Measurements from ENCODE around the gene CMC2.

CMC2 gene

DNA sequence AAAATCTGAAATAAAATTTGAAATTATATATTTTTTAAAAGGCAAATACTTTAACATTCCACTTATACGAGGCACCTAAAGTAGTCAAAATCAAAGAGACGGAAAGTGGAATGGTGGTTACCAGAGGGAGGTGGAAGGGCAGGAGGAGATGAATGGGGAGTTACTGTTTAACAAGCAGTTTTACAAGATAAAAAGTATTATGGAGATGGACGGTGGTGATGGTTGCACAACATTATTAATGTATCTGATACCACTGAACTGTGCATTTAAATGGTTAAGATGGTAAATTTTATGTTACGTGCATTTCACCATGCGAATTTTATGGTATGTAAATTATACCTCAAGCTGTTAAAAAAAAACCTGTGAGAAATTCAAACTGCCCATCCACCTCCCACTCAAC lies 5.4 kb downstream of the CMC2 start:
- DNase-seq, result no peak

DNA sequence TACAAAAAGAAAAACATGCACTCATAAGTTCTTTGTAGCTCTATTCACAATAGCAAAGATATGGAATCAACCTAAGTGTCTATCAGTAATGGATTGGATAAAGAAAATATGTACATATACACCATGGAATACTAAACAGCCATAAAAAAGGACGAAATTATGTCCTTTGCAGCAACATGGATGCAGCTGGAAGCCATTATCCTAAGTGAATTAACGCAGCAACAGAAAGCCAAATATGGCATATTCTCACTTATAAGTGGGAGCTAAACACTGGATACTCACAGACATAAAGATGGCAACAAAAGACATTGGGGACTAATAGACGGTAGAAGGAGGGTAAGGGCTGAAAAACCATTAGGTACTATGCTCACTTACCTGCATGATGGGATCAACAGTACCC lies 5.8 kb downstream of the CMC2 start:
- no peak for DNase-seq

DNA sequence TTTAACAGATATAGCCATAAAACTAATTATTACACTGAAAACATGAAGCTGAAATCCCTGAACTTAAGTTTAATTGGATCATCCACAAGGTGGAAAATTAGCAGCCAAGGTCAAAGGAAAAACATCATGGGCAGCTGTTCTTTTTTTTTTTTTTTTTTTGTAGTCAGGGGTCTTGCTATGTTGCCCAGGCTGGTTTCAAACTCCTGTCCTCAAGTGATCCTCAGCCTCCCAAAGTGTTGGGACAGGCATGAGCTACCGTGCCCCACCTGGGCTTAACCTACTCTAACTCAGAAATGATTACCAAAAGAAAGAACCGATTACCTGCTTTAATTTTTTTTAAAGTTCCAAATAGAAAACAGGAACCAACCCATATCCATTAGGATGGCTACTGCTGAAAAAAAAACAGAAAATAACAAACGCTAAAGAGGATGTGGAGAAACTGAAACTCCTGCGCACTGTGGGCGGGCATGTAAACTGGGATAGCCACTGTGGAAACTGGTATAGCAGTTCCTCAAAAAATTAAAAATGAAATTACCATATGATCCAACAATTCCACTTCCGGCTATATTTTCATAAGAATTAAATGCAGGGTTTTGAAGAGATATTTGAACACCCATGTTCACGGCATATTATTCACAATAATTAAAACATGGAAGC lies 8.6 kb downstream of the CMC2 start:
- DNase-seq, result peak; percentile 82 to 86 (median 84)

DNA sequence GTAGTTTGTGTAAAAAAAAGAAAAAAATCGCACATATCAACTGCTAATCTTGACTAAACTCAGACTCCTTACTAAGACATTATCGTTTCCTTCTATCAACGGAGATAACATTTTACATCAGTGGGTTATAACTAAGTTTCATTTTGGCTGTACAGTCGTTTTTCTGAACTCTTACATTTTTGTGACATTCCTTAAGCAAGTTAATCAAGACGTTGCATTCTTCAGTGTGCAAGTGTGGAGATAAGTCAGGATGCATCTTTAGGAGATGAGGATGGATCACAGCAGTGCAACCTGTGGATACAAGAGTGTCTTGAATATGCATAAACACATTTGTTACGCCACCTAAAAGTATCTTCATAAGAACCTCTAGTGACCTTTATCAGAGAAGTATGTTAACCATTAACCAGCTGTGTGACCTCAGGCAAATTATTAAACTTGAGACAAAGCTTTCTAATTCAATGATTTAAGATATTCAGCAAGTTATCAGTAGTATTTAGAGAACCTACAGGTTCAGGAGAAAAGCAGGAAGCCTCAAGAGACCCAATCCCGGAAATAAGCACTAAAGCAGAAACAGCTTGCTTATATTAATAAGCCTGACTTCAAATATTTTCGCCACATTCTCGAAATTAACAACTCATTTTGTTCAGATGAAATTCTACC lies 9.4 kb downstream of the CMC2 start:
- DNase-seq, result peak; percentile 18 to 32 (median 32)

DNA sequence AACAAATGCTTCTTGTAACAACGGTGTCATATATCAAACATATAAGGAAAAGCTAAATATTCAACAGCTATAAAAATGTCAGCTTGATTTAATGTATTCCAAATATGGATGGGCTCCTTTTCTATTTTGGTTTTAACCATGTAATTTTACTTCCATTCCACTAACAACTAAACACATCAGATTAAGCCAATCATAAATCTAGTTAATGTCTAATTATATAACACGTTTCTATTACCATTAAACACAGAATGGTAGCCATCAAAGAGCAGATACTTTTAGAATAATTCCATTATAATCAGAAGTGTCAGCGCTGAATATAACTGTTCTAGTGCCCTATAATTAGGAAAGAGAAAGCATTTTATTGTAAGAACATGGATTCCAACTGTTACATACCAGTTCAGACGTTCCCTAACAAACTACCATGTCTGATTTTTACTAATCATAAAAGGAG lies 10.0 kb downstream of the CMC2 start:
- DNase-seq, result no peak

DNA sequence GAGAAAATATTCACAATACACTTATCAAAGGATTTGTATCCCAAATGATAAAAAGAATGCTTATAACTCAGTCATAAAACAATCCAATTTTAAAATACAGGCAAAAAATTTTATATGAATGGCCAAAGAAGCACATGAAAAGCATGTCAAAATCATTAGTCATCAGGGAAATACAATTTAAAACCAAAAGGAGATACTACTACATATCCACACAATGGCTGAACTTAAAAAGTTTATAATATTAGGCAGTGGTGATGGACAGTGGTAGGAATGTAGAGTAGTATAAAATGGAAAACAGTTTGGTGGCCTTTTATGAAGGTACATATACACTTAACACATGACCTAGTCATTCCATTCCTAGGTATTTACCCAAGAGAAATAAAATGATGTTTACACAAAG lies 12.2 kb downstream of the CMC2 start:
- no peak for DNase-seq

DNA sequence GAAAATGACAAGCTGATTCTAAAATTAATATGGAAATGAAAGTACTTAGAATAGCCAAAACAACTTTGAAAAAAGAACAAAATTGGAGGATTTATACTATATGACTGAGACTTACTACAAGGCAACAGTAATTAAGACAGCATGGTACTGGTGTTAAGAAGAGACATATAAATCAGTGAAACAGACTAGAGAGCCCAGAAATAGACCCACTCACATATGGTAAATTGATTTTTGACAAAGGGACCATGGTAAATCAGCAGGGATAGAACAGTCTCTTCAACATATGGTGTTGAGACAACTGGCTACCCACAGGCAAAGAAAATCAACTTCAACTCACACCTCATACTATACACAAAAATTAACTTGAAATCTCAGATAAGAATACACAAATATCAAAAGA lies 12.9 kb downstream of the CMC2 start:
- no peak for DNase-seq

DNA sequence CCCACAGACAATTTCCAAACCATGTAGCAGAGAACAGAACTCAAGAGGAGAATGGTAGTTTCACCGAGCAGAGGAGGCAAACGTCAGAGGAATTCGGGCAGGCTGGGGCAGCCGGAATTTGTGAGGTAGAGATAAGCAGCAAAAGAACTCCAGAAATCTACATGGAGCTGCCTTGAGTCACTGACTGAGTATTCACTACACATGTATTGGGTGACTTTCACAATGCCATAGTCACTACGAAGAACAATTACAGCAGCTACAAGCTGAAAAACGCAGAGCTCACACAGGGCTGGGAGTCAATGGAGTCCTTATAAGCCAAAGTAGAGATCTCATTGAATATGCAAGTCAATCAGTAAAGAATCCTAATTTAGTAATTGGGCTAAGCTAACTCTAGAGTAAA lies 13.4 kb downstream of the CMC2 start:
- DNase-seq, result no peak

DNA sequence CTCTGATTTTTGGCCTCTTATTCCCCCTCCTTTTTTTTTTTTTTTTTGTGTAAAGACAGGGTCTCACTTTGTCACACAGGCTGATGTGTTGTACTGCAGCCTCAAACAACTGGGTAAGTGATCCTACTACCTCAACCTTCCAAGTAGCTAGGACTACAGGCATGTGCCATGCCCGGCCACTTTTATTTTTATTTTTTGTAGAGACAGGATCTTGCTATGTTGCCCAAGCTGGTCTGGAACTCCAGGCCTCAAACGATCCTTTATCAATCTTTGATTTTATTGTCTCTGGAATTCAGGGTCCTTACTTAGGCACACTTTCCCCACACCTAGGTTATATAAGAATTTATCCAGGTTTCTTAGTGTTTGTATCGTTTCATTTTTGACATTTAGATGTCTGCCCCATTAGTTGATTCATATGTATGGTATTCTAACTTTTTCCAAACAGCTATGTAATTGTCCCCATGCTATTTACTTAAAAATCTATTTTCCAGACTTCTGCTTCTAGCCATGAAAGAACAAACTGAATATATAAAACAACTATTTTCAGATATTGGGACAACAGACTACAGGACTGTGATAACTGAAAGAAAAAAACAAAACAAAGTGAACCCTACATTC lies 13.9 kb downstream of the CMC2 start:
- DNase-seq, result no peak

DNA sequence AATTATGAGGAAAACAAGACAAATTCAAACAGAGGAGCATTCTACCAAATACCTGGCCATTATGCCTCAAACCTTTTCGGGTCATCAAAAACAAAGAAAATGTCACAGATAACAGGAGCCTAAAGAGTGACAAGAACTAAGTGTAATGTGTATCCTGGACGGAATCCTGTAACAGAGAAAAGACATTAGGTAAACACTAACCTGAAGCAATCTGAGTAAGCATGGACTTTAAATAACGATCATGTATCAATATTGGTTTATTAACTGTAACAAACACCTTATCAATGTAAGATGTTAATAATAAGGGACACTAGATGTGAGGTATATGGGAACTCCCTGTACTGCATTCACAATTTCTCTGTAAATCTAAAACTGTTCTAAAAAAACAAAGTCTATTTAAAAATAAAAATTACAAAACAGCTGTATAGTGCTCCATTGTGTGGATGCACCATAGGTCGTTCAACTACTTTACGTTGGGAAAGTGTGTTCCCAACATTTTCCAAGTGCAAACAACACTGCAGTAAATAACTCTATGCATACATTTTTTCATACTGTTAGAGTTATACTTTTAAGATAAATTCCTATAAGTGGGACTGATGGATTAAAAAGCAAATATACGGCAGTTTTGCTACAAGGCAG lies 14.8 kb downstream of the CMC2 start:
- DNase-seq, result no peak

DNA sequence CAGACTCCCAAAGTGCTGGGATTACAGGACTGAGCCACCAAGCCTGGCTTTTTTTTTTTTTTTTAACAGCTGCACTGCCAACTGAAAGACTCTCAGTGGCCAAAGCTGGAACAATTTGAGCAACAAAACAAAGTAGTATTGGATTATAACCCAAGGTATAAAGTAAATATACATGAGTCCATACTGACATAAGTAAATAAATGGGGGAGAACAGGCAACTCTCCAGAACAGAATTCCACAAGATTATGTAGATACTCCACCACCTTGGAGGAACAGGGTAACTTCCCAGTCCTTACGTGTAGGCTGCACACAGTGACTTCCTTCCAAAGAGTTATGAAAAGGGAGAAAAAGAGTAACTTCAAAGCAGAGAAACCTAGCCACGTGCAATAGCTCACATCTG lies 15.7 kb downstream of the CMC2 start:
- no peak for DNase-seq

DNA sequence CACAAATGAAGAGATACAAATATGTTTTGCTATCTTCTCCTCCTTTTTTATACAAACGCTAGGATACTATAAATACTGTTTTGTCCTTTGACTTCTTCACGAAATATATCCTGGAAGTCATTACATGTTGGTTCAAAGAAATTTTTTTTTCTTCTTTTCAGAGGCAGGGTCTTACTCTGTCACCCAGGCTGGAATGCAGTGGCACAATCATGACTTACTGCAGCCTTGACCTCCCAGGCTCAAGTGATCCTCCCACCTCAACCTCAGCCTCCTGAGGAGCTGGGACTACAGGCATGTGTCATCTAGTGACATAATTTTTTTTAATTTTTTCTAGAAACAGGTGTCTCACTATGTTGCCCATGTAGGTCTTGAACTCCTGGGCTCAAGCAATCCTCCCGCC lies 16.1 kb downstream of the CMC2 start:
- DNase-seq, result no peak

DNA sequence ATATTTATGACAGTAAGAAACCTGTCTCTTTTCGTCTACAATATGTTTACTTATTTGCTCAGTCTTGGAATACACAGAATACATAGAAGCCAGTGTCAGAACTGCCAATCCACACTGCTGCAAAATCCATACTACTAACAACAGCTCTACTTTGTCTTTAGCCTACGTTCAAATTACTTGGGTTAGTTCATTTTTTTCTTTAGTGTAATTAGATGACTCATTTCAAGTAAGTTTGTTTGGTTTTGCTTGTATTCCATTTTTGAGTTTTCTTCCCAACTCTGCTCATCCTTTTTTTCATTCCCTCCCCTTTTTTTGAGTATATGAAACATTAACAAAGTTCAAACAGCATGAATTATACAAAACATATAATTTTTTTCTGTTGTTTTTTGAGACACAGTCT lies 16.9 kb downstream of the CMC2 start:
- DNase-seq, result no peak

DNA sequence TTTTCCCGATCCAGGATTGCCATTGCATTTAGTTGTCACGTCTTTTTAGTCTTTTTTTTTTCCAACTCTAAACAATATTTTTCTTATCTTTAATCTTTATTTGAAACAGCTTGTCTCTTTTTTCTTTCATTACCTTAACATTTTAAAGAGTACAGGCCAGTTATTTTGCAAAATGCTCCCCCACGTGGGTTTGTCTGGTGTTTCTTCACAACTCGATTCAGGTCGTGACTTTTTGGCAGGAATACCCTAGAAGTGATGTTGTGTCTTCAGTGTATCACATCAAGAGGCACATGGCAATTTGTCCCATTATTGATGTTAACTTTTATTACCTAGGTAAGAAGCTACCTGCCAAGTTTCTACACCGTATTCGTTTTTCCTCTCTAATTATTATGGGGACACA lies 17.9 kb downstream of the CMC2 start:
- DNase-seq, result no peak

DNA sequence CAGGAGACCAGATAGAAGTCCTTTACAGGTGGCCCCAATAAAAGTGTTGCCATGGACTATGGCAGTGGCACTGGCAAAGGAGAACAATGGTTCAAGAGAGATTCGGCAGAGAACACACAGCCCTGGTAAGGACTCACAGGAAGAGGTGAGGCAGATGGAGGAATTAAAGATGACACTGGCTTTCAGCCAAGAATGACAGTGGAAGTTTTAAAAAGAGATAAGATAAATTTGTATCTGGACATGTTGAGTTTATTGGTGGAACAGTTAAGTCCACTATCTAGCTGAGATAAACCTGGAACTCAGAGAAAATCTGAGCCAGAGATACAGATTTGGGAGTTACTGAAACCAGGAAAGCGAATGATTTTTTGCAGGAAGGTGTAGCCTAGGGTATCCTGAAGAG lies 20.1 kb downstream of the CMC2 start:
- no peak for DNase-seq

DNA sequence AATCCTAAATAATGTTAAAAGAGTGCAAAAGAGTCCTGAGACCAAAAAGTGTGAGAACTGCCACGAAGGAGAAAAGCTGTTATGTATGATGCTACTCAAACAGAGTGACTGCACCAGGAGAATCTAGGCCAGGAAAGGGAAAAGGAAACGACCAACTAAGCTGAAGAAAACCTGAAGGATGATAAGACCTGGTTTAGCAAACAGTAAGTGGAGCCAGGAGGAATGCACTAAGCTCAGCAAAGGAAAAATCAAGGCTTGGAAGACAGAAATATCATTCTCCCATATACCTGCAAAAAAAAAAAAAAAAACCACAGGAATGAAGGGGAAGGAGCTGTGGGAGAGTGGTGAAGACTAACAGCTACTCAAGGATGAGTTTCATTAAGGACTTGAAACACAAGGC lies 21.1 kb downstream of the CMC2 start:
- DNase-seq, result no peak

DNA sequence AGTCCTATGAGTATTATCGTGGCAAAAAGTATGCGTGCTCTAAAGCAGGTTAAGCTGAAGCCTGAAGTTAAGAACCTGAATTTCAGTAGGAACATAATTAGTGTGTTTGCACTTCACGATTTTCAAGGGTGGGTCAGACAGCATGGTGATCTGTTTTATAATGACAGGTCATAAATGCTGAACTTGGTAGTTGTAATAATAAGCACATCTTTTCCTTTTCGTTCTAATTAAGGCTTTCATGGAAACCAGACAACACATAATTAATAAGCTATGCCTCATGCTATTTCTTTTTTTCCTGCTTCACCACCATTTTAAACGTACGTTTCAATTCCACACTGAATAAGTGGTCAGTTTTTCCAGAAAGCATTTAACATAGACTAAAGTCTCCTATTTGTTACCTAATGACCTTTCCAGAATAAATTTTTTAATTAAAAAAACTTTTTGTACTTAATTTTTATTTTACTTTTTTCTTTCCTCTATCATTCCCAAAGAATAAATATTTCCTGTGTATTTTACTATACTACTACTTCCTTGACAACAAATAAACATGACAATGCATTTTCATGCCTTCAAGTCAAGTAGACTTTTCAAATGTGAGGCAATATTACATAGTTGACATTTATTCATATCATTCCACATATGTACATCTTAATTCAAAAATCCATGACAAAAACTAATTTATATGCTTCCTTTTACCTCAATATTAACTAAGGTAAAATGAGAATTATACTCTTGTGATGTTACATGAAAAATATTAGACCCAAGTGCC lies 22.4 kb downstream of the CMC2 start:
- DNase-seq, result no peak

DNA sequence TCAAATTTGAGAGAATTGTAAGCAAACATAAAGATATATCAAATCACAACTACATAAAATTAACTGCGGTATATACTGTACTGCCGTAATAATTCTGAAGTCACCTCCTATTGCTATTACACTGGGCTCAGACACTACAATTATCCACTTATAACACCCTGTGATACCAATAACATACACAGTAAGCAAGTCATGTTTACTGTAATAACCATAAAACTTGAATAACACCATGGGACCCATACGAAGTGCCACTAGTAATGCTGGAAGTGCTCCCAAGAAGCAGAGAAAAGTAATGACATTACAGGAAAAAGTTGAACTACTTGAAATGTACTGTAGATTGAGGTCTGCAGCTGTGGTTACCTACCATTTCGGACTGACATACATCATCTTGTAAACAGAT lies 24.0 kb downstream of the CMC2 start:
- no peak for DNase-seq

DNA sequence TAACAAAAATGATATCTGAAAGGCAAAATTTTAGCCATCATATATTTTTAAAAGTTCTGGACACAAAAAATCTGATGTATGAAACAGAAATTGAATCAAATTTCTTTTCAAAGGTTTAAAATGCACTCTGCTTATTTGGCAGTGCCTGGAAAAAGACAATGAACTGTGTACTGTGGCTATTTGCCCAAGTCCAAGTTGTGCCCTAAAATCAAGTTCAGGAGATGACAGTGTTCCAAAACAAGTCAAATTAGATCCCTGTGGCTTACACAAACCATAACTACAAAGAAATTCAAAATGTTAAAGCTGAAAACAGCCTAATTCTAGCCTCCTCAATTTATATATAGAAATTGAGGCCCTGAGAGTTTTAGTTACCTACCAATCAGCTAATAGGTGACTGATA lies 25.6 kb downstream of the CMC2 start:
- no peak for DNase-seq

DNA sequence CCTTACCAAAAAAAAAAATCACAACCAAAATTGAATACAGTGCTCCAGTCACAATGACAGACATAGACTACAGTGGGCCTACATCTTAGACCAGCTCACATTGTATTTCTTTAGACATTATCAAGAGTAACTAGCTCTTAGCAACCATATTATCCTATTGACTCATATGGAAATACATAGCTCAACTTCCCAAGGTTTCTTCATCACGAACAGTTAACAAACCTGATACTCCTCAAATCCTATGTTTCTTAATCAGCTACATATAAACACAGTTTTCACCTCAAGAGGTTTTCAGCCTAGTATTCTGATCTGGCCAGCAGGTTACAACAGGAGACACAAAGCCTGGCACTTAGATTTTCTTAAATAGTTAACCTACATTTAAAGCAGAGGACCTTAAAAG lies 29.7 kb downstream of the CMC2 start:
- DNase-seq, result no peak

DNA sequence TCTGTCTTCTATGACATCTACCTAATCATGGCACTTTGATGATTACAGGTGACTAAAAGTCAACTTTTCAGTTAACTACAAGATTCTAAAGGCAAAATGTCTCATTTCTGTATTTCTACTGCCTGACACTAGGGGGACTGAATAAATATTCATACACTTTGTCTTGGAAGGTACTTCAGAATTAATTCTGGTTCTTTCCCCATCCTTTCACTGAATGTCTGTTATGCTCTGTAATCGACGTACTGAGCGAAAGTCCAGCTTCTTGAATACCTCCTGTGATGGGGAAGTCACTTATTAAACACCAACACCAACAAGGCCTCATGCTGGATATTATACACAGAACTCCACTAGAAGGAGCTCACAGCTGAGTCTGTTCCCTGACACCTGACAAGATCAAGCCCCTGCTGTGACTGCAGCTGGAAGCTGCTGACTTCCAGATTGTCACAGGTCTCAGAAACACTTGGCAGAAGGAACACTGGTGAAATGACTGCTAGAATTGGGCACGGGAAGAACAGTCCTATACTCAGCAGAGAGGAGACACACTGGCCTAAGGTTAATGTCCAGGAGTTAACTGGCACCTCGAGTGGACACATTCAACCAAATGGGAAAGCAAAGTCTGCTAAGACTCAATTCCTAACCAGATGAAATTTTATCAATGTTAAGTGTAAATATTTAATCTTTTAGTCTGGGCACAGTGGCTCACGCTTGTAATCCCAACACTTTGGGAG lies 31.9 kb downstream of the CMC2 start:
- no peak for DNase-seq

DNA sequence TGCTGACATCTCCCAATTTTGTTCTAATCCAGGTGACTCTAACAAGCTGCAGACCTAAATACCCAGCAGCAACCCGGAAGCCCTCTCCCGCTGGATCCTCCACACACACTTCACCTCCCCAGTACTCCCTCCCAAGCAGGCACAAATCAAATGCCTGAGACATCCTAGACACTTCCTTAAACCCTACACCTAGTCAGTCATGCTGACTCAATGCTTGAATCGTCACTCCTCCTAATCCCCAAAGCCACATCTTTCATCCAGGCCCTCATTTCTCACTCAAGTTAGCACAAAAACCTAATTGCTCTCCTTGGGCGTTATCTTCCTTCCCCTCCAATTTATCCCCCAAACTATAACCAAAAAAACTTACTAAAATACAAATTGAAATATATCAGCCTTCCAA lies 32.7 kb downstream of the CMC2 start:
- DNase-seq, result no peak

DNA sequence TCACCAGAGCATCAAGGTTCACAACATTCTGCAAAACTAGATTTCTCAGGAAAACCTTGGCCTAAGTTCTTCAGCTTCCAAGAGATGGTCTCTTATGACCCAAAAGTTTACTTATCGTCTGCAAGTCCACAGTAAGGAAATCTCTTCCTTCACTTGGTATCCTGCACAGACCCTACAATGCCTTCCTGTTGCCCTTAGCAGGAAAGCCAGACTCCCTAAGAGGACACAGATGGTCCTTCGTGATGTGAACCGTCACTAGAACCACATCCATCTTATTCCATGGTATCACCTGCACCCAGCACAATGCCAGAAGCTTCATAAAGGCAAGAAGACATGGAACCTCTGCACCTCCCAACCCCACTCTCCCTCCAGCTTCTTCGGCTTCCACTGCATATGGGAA lies 34.1 kb downstream of the CMC2 start:
- no peak for DNase-seq
